Measurements from ENCODE around the gene SUFU. TPM values are rescaled to one million over a fixed set of nuclear protein-coding genes. Genes with fewer than 3 reads are reported as not detected.

SUFU gene
- total RNA-seq, 1 experiment from 2014 or later: 6.3 TPM

DNA sequence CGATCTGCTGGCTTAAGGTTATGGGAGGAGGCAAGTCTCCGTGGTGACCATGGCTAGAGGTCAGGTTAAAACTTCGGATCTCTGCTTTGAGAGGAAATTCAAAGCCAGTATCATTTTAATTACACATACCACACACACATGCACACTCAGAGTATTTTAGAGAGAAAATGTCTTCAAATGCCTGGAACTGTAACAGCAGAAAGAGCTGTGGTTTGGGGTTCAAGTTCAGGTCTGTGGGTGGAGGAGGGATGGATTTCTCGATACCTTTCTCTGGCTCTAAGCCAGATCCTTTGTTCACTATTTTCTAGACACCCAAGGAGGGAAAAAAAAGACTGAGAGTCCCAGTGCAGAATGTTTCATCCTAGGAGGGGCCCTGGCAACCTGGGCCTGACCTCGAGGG is 177.9 kb downstream of the SUFU start:
- no peaks in the 10 kb centered on the region for H3K4me1 Mint-ChIP-seq (ENCODE audit: insufficient read depth, unreplicated experiment)
- CTCF ChIA-PET: no interaction called here
- H3K27me3 Mint-ChIP-seq (ENCODE audit: insufficient read depth, unreplicated experiment): no peaks in the 10 kb centered on the region
- TF ChIP-seq, protein P1, sequence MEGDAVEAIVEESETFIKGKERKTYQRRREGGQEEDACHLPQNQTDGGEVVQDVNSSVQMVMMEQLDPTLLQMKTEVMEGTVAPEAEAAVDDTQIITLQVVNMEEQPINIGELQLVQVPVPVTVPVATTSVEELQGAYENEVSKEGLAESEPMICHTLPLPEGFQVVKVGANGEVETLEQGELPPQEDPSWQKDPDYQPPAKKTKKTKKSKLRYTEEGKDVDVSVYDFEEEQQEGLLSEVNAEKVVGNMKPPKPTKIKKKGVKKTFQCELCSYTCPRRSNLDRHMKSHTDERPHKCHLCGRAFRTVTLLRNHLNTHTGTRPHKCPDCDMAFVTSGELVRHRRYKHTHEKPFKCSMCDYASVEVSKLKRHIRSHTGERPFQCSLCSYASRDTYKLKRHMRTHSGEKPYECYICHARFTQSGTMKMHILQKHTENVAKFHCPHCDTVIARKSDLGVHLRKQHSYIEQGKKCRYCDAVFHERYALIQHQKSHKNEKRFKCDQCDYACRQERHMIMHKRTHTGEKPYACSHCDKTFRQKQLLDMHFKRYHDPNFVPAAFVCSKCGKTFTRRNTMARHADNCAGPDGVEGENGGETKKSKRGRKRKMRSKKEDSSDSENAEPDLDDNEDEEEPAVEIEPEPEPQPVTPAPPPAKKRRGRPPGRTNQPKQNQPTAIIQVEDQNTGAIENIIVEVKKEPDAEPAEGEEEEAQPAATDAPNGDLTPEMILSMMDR (IDR thresholded peaks at IDR 0.05; ENCODE audit: unreplicated experiment): no peak
- BruUV-seq (replicated peaks): no TSS peak
- no peak overlapping the region for H3K4me3 Mint-ChIP-seq (ENCODE audit: unreplicated experiment)
- no peak overlapping the region for H3K27ac Mint-ChIP-seq (ENCODE audit: low read depth, unreplicated experiment)
- intact Hi-C loops (cut with micrococcal nuclease): no loop called here
- no peaks in the 10 kb centered on the region for H3K9me3 Mint-ChIP-seq (ENCODE audit: unreplicated experiment)
- POLR2A ChIA-PET: interaction anchor here (1.7 kb wide), 1 partner anchor 18 kb away, joined by 3 read pairs; no protein-coding TSS in a partner anchor
- DNase-seq (ENCODE audit: unreplicated experiment): no peak
- H3K36me3 Mint-ChIP-seq (ENCODE audit: insufficient read depth, unreplicated experiment): peaks cover 19% of the 10 kb centered on the region

DNA sequence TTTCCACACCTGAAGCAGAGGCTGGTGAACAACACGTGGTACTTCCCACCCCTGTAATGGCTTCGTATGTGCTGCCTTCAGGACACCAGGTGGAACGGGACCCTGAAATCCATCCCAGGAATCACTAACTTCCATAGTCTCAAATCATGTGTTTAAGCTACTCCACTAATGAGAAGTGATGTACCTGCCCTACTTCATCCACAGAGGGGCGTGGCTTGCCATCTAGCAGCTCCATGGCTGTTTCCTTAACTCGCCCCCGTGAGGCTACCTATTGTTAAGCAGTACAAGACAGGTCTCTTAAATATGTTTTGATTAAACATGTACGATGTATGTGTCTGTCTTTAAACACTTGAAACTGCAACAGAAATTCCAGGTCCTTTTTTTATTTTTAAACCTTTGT is 178.6 kb downstream of the SUFU start:
- Mint-ChIP-seq H3K4me3 (ENCODE audit: unreplicated experiment) (no peak overlapping the region), H3K36me3 (ENCODE audit: insufficient read depth, unreplicated experiment) (peaks cover 19% of the 10 kb centered on the region), H3K4me1 (ENCODE audit: insufficient read depth, unreplicated experiment) (no peaks in the 10 kb centered on the region), H3K9me3 (ENCODE audit: unreplicated experiment) (no peaks in the 10 kb centered on the region), H3K27me3 (ENCODE audit: insufficient read depth, unreplicated experiment) (no peaks in the 10 kb centered on the region), H3K27ac (ENCODE audit: low read depth, unreplicated experiment) (no peak overlapping the region)
- intact Hi-C loops (cut with micrococcal nuclease): no loop called here
- ChIA-PET POLR2A (interaction anchor here (1.7 kb wide), 1 partner anchor 17 kb away, joined by 3 read pairs; no protein-coding TSS in a partner anchor), CTCF (no interaction called here)
- DNase-seq (ENCODE audit: unreplicated experiment): no peak
- TF ChIP-seq, protein P1 (IDR thresholded peaks at IDR 0.05; ENCODE audit: unreplicated experiment): no peak
- BruUV-seq (replicated peaks): no TSS peak

DNA sequence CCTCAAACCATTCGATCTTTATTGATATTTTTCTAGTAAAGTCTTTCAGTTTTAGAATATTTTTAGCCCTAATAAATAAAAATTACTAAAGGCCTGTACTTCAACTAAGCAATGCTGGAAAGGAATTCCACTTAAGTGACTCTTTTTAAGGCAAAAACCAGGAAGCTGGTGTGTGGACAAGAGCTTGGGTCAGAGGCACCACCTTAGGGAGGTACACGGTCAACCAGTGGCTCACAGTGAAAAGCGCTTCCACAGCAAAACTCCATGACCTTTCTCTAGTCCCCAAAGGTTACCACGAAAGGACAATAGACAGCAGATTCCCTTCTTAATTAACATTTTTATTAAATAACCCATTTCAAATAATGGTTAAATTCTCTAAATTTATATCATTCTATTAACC is 179.2 kb downstream of the SUFU start:
- intact Hi-C loops (cut with micrococcal nuclease): no loop called here
- H3K4me1 Mint-ChIP-seq (ENCODE audit: insufficient read depth, unreplicated experiment): no peaks in the 10 kb centered on the region
- BruUV-seq (replicated peaks): no TSS peak
- TF ChIP-seq, protein P1 (IDR thresholded peaks at IDR 0.05; ENCODE audit: unreplicated experiment): no peak
- H3K27me3 Mint-ChIP-seq (ENCODE audit: insufficient read depth, unreplicated experiment): no peaks in the 10 kb centered on the region
- peaks cover 14% of the 10 kb centered on the region for H3K36me3 Mint-ChIP-seq (ENCODE audit: insufficient read depth, unreplicated experiment)
- ChIA-PET CTCF (no interaction called here), POLR2A (interaction anchor here (1.7 kb wide), 1 partner anchor 17 kb away, joined by 3 read pairs; no protein-coding TSS in a partner anchor)
- H3K4me3 Mint-ChIP-seq (ENCODE audit: unreplicated experiment): no peak overlapping the region
- no peak for DNase-seq (ENCODE audit: unreplicated experiment)
- H3K9me3 Mint-ChIP-seq (ENCODE audit: unreplicated experiment): no peaks in the 10 kb centered on the region
- no peak overlapping the region for H3K27ac Mint-ChIP-seq (ENCODE audit: low read depth, unreplicated experiment)

Other genes with a start within 250 kb of the SUFU start
- gene NFKB2, start 108.3 kb upstream of the SUFU start, total RNA-seq (2022): 60.9 and 76.2 TPM in 2 replicates
- gene PSD, start 85.2 kb upstream of the SUFU start, total RNA-seq (2022): 0.66 and 0.75 TPM in 2 replicates
- 11.1 and 11.3 TPM in 2 replicates for gene FBXL15, start 83.1 kb upstream of the SUFU start, total RNA-seq (2022)
- gene CUEDC2, start 71.4 kb upstream of the SUFU start, total RNA-seq (2022): 55.0 and 64.5 TPM in 2 replicates
- gene C10orf95, start 52.4 kb upstream of the SUFU start, total RNA-seq (2022): 0.49 and 0.63 TPM in 2 replicates
- 60.1 and 75.3 TPM in 2 replicates for gene ACTR1A, start 1.3 kb upstream of the SUFU start, total RNA-seq (2022)
- 73.5 and 78.1 TPM in 2 replicates for gene TRIM8, start 140.5 kb downstream of the SUFU start, total RNA-seq (2022)
- gene ARL3, start 210.4 kb downstream of the SUFU start, total RNA-seq (2022): 6.8 and 7.0 TPM in 2 replicates
- 7.2 and 12.9 TPM in 2 replicates for gene SFXN2, start 210.7 kb downstream of the SUFU start, total RNA-seq (2022)
- 19.8 and 24.8 TPM in 2 replicates for gene WBP1L, start 240.0 kb downstream of the SUFU start, total RNA-seq (2022)